Subcutaneous abdominal adipose tissue (tissue), 5 donors: ENCODE measurements around the gene PIP4K2A.

Experiments used
- H3K27ac ChIP-seq: one replicate; pipeline ENCODE4 v1.7.0; 2013; ENCODE audit warnings: low read depth, mild to moderate bottlenecking, inconsistent platforms, low read length, moderate library complexity
- H3K27me3 ChIP-seq, 5 donors: one replicate each; pipeline ENCODE4 v1.7.0; 2013; ENCODE audit warnings: low read length in 5 of 5, inconsistent platforms in 1 of 5; ENCODE audit not compliant: control insufficient read depth in 5 of 5, insufficient read depth in 4 of 5
- H3K36me3 ChIP-seq, 5 donors: one replicate each; pipeline ENCODE4 v1.7.0; 2013; ENCODE audit warnings: low read length in 5 of 5; ENCODE audit not compliant: control insufficient read depth in 5 of 5, insufficient read depth in 5 of 5
- H3K4me1 ChIP-seq, 5 donors: one replicate each; pipeline ENCODE4 v1.7.0; 2013; ENCODE audit warnings: low read length in 5 of 5, mild to moderate bottlenecking in 3 of 5, moderate library complexity in 1 of 5; ENCODE audit not compliant: control insufficient read depth in 5 of 5, insufficient read depth in 5 of 5
- H3K4me3 ChIP-seq, 5 donors: one replicate each; pipeline ENCODE4 v1.7.0; 2013; ENCODE audit warnings: low read length in 5 of 5, low read depth in 1 of 5
- H3K9ac ChIP-seq, 5 donors: one replicate each; pipeline ENCODE4 v1.7.0; 2013; ENCODE audit warnings: low read length in 5 of 5, mild to moderate bottlenecking in 4 of 5, moderate library complexity in 3 of 5
- H3K9me3 ChIP-seq, 5 donors: one replicate each; pipeline ENCODE4 v1.7.0; 2013; ENCODE audit warnings: low read length in 5 of 5; ENCODE audit not compliant: control insufficient read depth in 5 of 5
- donor health status: healthy.
- donor health status: healthy.
- donor health status: healthy.
- donor health status: healthy.
- donor health status: healthy.

PIP4K2A gene

GRCh38 chr10:22560096-22560912 lies 154.1 kb downstream of the PIP4K2A start:
- Histone ChIP-seq H3K9ac (no peak overlapping the region), H3K4me3 (no peak overlapping the region), H3K36me3 (peaks cover 5 to 20% (median 12%) of the 10 kb centered on the region in 5 donors), H3K9me3 (no peaks in the 10 kb centered on the region), H3K27me3 (no peaks in the 10 kb centered on the region), H3K27ac (no peak overlapping the region), H3K4me1 (no peaks in the 10 kb centered on the region)

- peaks cover 0 to 11% (median 10%) of the 10 kb centered on the region in 5 donors for H3K4me1 ChIP-seq
- H3K9ac ChIP-seq, result no peak overlapping the region
- H3K9me3 ChIP-seq, result no peaks in the 10 kb centered on the region
- no peaks in the 10 kb centered on the region for H3K27me3 ChIP-seq
- H3K4me3 ChIP-seq, result no peak overlapping the region
- H3K36me3 ChIP-seq, result peaks cover 0 to 9% (median 3%) of the 10 kb centered on the region in 5 donors
- no peak overlapping the region for H3K27ac ChIP-seq
These were observed 157.1 kb downstream of the PIP4K2A start for GRCh38 chr10:22557321-22557720.

- H3K9me3 ChIP-seq, result no peaks in the 10 kb centered on the region
These were observed 157.6 kb downstream of the PIP4K2A start for GRCh38 chr10:22556774-22557173.

GRCh38 chr10:22554461-22555182 lies 159.8 kb downstream of the PIP4K2A start:
- H3K9me3 ChIP-seq, result no peaks in the 10 kb centered on the region
- peak overlapping the region; percentile 43 for H3K27ac ChIP-seq
- H3K36me3 ChIP-seq, result peaks cover 2 to 12% (median 5%) of the 10 kb centered on the region in 5 donors
- peak overlapping the region; percentile 32 to 62 (median 54) for H3K4me3 ChIP-seq
- peaks cover 0 to 11% (median 10%) of the 10 kb centered on the region in 5 donors for H3K4me1 ChIP-seq
- H3K9ac ChIP-seq, result peak overlapping the region in 2 of 5 donors; percentile 53 to 60
- H3K27me3 ChIP-seq, result no peaks in the 10 kb centered on the region

More at GRCh38 chr10:22556774-22557173, 157.6 kb downstream of the PIP4K2A start:
- H3K36me3 ChIP-seq, result peaks cover 0 to 9% (median 3%) of the 10 kb centered on the region in 5 donors
- peaks cover 0 to 11% (median 10%) of the 10 kb centered on the region in 5 donors for H3K4me1 ChIP-seq
- H3K27me3 ChIP-seq, result no peaks in the 10 kb centered on the region
- H3K27ac ChIP-seq, result no peak overlapping the region
- H3K4me3 ChIP-seq, result no peak overlapping the region
- H3K9ac ChIP-seq, result no peak overlapping the region

- H3K27ac ChIP-seq, result no peak overlapping the region
- H3K4me1 ChIP-seq, result peaks cover 0 to 11% (median 10%) of the 10 kb centered on the region in 5 donors
- H3K27me3 ChIP-seq, result no peaks in the 10 kb centered on the region
- H3K9ac ChIP-seq, result no peak overlapping the region
- no peaks in the 10 kb centered on the region for H3K9me3 ChIP-seq
- H3K36me3 ChIP-seq, result peaks cover 0 to 17% (median 7%) of the 10 kb centered on the region in 5 donors
- no peak overlapping the region for H3K4me3 ChIP-seq
These were observed 160.9 kb downstream of the PIP4K2A start for GRCh38 chr10:22553452-22553995.

- Histone ChIP-seq H3K9ac (no peak overlapping the region), H3K9me3 (no peaks in the 10 kb centered on the region), H3K4me3 (no peak overlapping the region), H3K4me1 (peaks cover 0 to 11% (median 10%) of the 10 kb centered on the region in 5 donors), H3K27me3 (no peaks in the 10 kb centered on the region), H3K27ac (no peak overlapping the region), H3K36me3 (peaks cover 0 to 19% (median 7%) of the 10 kb centered on the region in 5 donors)
These were observed 161.4 kb downstream of the PIP4K2A start for GRCh38 chr10:22552888-22553378.

GRCh38 chr10:22551681-22552365 lies 162.6 kb downstream of the PIP4K2A start:
- Histone ChIP-seq H3K36me3 (peaks cover 0 to 25% (median 14%) of the 10 kb centered on the region in 5 donors), H3K9ac (no peak overlapping the region), H3K4me1 (peaks cover 0 to 11% (median 10%) of the 10 kb centered on the region in 5 donors), H3K27ac (no peak overlapping the region), H3K4me3 (no peak overlapping the region), H3K9me3 (no peaks in the 10 kb centered on the region), H3K27me3 (no peaks in the 10 kb centered on the region)

GRCh38 chr10:22550732-22551131 lies 163.6 kb downstream of the PIP4K2A start:
- Histone ChIP-seq H3K27ac (no peak overlapping the region), H3K27me3 (no peaks in the 10 kb centered on the region)

GRCh38 chr10:22548344-22548743 lies 166.0 kb downstream of the PIP4K2A start:
- no peak overlapping the region for H3K4me3 ChIP-seq
- no peaks in the 10 kb centered on the region for H3K9me3 ChIP-seq
- H3K27me3 ChIP-seq, result no peaks in the 10 kb centered on the region
- no peak overlapping the region for H3K9ac ChIP-seq
- H3K27ac ChIP-seq, result no peak overlapping the region
- H3K36me3 ChIP-seq, result peaks cover 0 to 37% (median 17%) of the 10 kb centered on the region in 5 donors
- H3K4me1 ChIP-seq, result no peaks in the 10 kb centered on the region

More at GRCh38 chr10:22550732-22551131, 163.6 kb downstream of the PIP4K2A start:
- Histone ChIP-seq H3K4me3 (no peak overlapping the region), H3K36me3 (peaks cover 0 to 29% (median 17%) of the 10 kb centered on the region in 5 donors), H3K4me1 (peaks cover 0 to 11% (median 10%) of the 10 kb centered on the region in 5 donors), H3K9me3 (no peaks in the 10 kb centered on the region), H3K9ac (no peak overlapping the region)
